SK-N-SH (cell line): Measurements from ENCODE around the gene CHST6. TPM values are rescaled to one million over a fixed set of nuclear protein-coding genes. Genes with fewer than 3 reads are reported as not detected.

Experiments
- CTCF ChIA-PET: fragments of 300-600, 350-600 bp; formaldehyde crosslinking; extraction: SDS; loops from one replicate; lab custom pipeline; 2021; lab: Yijun Ruan, JAX
- POLR2A ChIA-PET: fragments of 350-600 bp; sonication (Branson Sonifier 250); formaldehyde crosslinking; extraction: SDS; loops from one replicate; lab custom pipeline; 2020; ENCODE audit warnings: antibody characterized with exemption, inconsistent platforms; lab: Yijun Ruan, JAX
- DNase-seq: peaks from one replicate; pipeline ENCODE4 v3.0.0; 2012
- H2AFZ ChIP-seq: fragments of 200-600 bp; sonication (generic); 2 replicates; pipeline ENCODE4 v1.8.1; 2016; ENCODE audit warnings: antibody characterized with exemption, mild to moderate bottlenecking, low read depth
- H3F3A ChIP-seq: fragments of 200-600 bp; sonication (generic); replicated peaks from 2 replicates; pipeline ENCODE3; 2016; ENCODE audit warnings: antibody characterized with exemption, mild to moderate bottlenecking; ENCODE audit not compliant: insufficient read depth
- H3K27ac ChIP-seq, 2 experiments: fragments of 200-500 bp in 1 of 2; fragments of 200-600 bp in 1 of 2; sonication (Bioruptor generic) in 1 of 2; sonication (generic), shearing (Covaris generic) in 1 of 2; 2 replicates each; pipeline versions ENCODE4 v1.5.1 to v1.6.1; 2014 to 2016; ENCODE audit warnings: low read depth in 2 of 2, inconsistent platforms in 1 of 2, low read length in 1 of 2, mild to moderate bottlenecking in 1 of 2, mixed read lengths in 1 of 2
- H3K27me3 ChIP-seq: fragments of 200-600 bp; sonication (generic), shearing (Covaris generic); 2 replicates; pipeline ENCODE4 v1.6.1; 2016; ENCODE audit warnings: mixed run types; ENCODE audit not compliant: insufficient read depth
- H3K36me3 ChIP-seq, 2 experiments: fragments of 200-500 bp in 1 of 2; fragments of 200-600 bp in 1 of 2; sonication (Bioruptor generic) in 1 of 2; sonication (generic) in 1 of 2; replicated peaks in 1 of 2; 2 replicates each; pipeline versions ENCODE3 to v1.5.1; 2014 to 2016; ENCODE audit warnings: low read length in 1 of 2, mild to moderate bottlenecking in 1 of 2; ENCODE audit not compliant: insufficient read depth in 2 of 2, control insufficient read depth in 1 of 2
- H3K4me1 ChIP-seq, 2 experiments: fragments of 200-500 bp in 1 of 2; fragments of 200-600 bp in 1 of 2; sonication (Bioruptor generic) in 1 of 2; sonication (generic), shearing (Covaris generic) in 1 of 2; 2 replicates each; pipeline versions ENCODE4 v1.5.1 to v1.6.1; 2014 to 2016; ENCODE audit warnings: low read depth in 1 of 2, low read length in 1 of 2, mixed run types in 1 of 2; ENCODE audit not compliant: insufficient read depth in 2 of 2, control insufficient read depth in 1 of 2
- H3K4me2 ChIP-seq: fragments of 200-600 bp; sonication (generic), shearing (Covaris generic); 2 replicates; pipeline ENCODE4 v1.6.1; 2017; ENCODE audit warnings: mixed run types
- H3K4me3 ChIP-seq, 2 experiments: fragments of 200-500 bp in 1 of 2; fragments of 200-600 bp in 1 of 2; sonication (Bioruptor generic) in 1 of 2; sonication (generic), shearing (Covaris generic) in 1 of 2; 2 replicates each; pipeline versions ENCODE4 v1.5.1 to v1.8.1; 2014 to 2016; ENCODE audit warnings: low read depth in 2 of 2, inconsistent platforms in 1 of 2, low read length in 1 of 2, mild to moderate bottlenecking in 1 of 2, mixed read lengths in 1 of 2, moderate library complexity in 1 of 2
- H3K79me2 ChIP-seq: fragments of 200-600 bp; sonication (generic); 2 replicates; pipeline ENCODE4 v1.8.1; 2017; ENCODE audit warnings: mild to moderate bottlenecking; ENCODE audit not compliant: insufficient read depth
- H3K9ac ChIP-seq: fragments of 200-600 bp; sonication (generic); 2 replicates; pipeline ENCODE4 v1.6.1; 2017; ENCODE audit warnings: mixed run types
- H3K9me2 ChIP-seq: fragments of 200-600 bp; sonication (generic); 2 replicates; pipeline ENCODE4 v1.6.1; 2017; ENCODE audit warnings: mixed run types
- H3K9me3 ChIP-seq: fragments of 200-600 bp; sonication (generic); 2 replicates; pipeline ENCODE4 v1.6.1; 2017; ENCODE audit warnings: mixed run types, mild to moderate bottlenecking, moderate library complexity
- H4K20me1 ChIP-seq: fragments of 200-600 bp; sonication (generic); 2 replicates; pipeline ENCODE4 v1.6.1; 2017; ENCODE audit warnings: mild to moderate bottlenecking, mixed run types; ENCODE audit not compliant: insufficient read depth
- CHD2 ChIP-seq: fragments of 150-350 bp; IDR thresholded peaks from 2 replicates; pipeline ENCODE4 v1.6.1; 2018; ENCODE audit warnings: low read length; ENCODE audit not compliant: partially characterized antibody
- FOXM1 ChIP-seq: IDR thresholded peaks from 2 replicates; pipeline ENCODE4 v1.4.0; 2012; ENCODE audit warnings: low read depth, mild to moderate bottlenecking
- GABPA ChIP-seq: IDR thresholded peaks from 2 replicates; pipeline ENCODE4 v1.4.0; 2012; ENCODE audit warnings: low read depth, mild to moderate bottlenecking
- GATA2 ChIP-seq: sonication (generic); formaldehyde crosslinking; IDR thresholded peaks from 2 replicates; pipeline ENCODE4 v1.5.0; 2020; ENCODE audit warnings: mild to moderate bottlenecking, missing genetic modification reagents
- MXI1 ChIP-seq: IDR thresholded peaks from 2 replicates; pipeline ENCODE4 v1.6.1; 2012; ENCODE audit warnings: mild to moderate bottlenecking, low read depth, low read length, improper control_type of control experiment
- RCOR1 ChIP-seq: fragments of 150-350 bp; IDR thresholded peaks from 2 replicates; pipeline ENCODE4 v1.6.1; 2017; ENCODE audit warnings: antibody characterized with exemption, low read length
- TCF12 ChIP-seq: IDR thresholded peaks from 2 replicates; pipeline ENCODE4 v1.4.0; 2012
- TEAD4 ChIP-seq: IDR thresholded peaks from 2 replicates; pipeline ENCODE4 v1.4.0; 2012; ENCODE audit warnings: mild to moderate bottlenecking, borderline replicate concordance; ENCODE audit not compliant: insufficient read depth
- YY1 ChIP-seq: IDR thresholded peaks from 2 replicates; pipeline ENCODE4 v1.4.0; 2012; ENCODE audit warnings: low read depth, mild to moderate bottlenecking
- WGBS: methylation state at CpG from one replicate; pipeline ENCODE4 v1.1.6; 2017; ENCODE audit warnings: low lambda C conversion rate; 5-methylcytosine and 5-hydroxymethylcytosine counted together
- polyA plus RNA-seq, 3 experiments: library from polyadenylated mRNA; depleted of rRNA; stranded (reverse); fragments of >200 nt; gene quantifications; 2 replicates each; pipeline ENCODE4 v1.2.3, GENCODE V29; 2012
- TF ChIP-seq, protein P1 (sequence below): IDR thresholded peaks from 2 replicates; pipeline ENCODE4; 2012
- TF ChIP-seq, protein P2 (sequence below): IDR thresholded peaks from 2 replicates; pipeline ENCODE4 v1.4.0; 2012; ENCODE audit warnings: low read depth, borderline replicate concordance
- TF ChIP-seq, protein P3 (sequence below): fragments of 200-600 bp; sonication (generic); IDR thresholded peaks from 2 replicates; pipeline ENCODE4 v1.6.1; 2017; ENCODE audit warnings: antibody characterized with exemption, mild to moderate bottlenecking, moderate library complexity
- TF ChIP-seq, protein P4 (sequence below): IDR thresholded peaks from 2 replicates; pipeline ENCODE4 v1.4.0; 2012; ENCODE audit warnings: low read depth
- TF ChIP-seq, protein P5 (sequence below): fragments of 150-350 bp; IDR thresholded peaks from 2 replicates; pipeline ENCODE4 v1.6.1; 2016; ENCODE audit warnings: mild to moderate bottlenecking, low read depth, low read length
- TF ChIP-seq, protein P6 (sequence below): IDR thresholded peaks from 2 replicates; pipeline ENCODE4 v1.4.0; 2012; ENCODE audit warnings: low read depth, borderline replicate concordance

The CHST6 gene
- polyA plus RNA-seq, 1 of the 3 experiments (the other 2 are of a cell fraction) = 0.30 TPM

DNA sequence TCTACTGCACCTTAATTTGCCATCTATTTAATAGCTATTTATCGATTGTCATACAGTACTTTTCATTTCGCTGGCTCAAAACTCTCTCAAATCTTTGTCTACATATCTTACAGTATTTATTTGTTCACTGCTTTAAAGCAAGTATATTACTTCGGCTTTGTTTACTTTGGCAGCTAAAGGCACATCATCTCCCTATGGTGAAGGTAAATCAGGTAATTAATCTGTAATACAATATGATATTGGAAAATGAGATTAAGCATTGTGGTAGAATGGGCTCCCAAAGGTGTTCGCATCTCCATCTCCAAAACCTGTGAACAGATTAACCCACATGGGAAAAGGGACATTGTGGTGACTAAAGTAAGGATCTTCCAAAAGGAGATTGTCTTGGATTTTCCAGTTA lies 37.2 kb downstream of the CHST6 start:
- peaks cover 0 to 26% of the 10 kb centered on the region in 2 experiments; a peak in 3 of 4 replicates for H3K4me1 ChIP-seq
- 92% methylated on average over 4 of the region's 4 CpGs for WGBS
- H3K79me2 ChIP-seq = peaks cover 97% of the 10 kb centered on the region
- DNase-seq = no peak
- no peak overlapping the region for H3K4me2 ChIP-seq
- H3K27ac ChIP-seq = no peak overlapping the region; a peak in 1 of 4 replicates
- no peaks in the 10 kb centered on the region for H3K36me3 ChIP-seq
- H3F3A ChIP-seq = no peaks in the 10 kb centered on the region
- no peak overlapping the region for H3K9ac ChIP-seq
- no peaks in the 10 kb centered on the region for H3K9me2 ChIP-seq
- H2AFZ ChIP-seq = no peak overlapping the region
- no peaks in the 10 kb centered on the region for H3K27me3 ChIP-seq
- POLR2A ChIA-PET = interaction anchor here (1.8 kb wide), 1 partner anchor 24 kb away, joined by 5 read pairs; the partner anchor contains the start of gene CFDP1
- no peaks in the 10 kb centered on the region for H3K9me3 ChIP-seq
- CTCF ChIA-PET = interaction anchor here (1.0 to 2.0 kb wide), 4 partner anchors 24 to 306 kb away, joined by 3 to 7 read pairs (median 4); partner anchors contain the start of gene CFDP1
- TF ChIP-seq RCOR1 (no peak), MXI1 (no peak), TCF12 (no peak), GABPA (no peak), CHD2 (no peak)
- TF ChIP-seq, protein P1, sequence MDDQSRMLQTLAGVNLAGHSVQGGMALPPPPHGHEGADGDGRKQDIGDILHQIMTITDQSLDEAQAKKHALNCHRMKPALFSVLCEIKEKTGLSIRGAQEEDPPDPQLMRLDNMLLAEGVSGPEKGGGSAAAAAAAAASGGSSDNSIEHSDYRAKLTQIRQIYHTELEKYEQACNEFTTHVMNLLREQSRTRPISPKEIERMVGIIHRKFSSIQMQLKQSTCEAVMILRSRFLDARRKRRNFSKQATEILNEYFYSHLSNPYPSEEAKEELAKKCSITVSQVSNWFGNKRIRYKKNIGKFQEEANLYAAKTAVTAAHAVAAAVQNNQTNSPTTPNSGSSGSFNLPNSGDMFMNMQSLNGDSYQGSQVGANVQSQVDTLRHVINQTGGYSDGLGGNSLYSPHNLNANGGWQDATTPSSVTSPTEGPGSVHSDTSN = no peak
- TF ChIP-seq, protein P2, sequence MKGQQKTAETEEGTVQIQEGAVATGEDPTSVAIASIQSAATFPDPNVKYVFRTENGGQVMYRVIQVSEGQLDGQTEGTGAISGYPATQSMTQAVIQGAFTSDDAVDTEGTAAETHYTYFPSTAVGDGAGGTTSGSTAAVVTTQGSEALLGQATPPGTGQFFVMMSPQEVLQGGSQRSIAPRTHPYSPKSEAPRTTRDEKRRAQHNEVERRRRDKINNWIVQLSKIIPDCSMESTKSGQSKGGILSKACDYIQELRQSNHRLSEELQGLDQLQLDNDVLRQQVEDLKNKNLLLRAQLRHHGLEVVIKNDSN = no peak
- TF ChIP-seq, protein P3, sequence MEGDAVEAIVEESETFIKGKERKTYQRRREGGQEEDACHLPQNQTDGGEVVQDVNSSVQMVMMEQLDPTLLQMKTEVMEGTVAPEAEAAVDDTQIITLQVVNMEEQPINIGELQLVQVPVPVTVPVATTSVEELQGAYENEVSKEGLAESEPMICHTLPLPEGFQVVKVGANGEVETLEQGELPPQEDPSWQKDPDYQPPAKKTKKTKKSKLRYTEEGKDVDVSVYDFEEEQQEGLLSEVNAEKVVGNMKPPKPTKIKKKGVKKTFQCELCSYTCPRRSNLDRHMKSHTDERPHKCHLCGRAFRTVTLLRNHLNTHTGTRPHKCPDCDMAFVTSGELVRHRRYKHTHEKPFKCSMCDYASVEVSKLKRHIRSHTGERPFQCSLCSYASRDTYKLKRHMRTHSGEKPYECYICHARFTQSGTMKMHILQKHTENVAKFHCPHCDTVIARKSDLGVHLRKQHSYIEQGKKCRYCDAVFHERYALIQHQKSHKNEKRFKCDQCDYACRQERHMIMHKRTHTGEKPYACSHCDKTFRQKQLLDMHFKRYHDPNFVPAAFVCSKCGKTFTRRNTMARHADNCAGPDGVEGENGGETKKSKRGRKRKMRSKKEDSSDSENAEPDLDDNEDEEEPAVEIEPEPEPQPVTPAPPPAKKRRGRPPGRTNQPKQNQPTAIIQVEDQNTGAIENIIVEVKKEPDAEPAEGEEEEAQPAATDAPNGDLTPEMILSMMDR = no peak
- TF ChIP-seq, protein P4, sequence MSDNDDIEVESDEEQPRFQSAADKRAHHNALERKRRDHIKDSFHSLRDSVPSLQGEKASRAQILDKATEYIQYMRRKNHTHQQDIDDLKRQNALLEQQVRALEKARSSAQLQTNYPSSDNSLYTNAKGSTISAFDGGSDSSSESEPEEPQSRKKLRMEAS = no peak
- peaks cover 58% of the 10 kb centered on the region for H4K20me1 ChIP-seq
- no peak overlapping the region for H3K4me3 ChIP-seq

DNA sequence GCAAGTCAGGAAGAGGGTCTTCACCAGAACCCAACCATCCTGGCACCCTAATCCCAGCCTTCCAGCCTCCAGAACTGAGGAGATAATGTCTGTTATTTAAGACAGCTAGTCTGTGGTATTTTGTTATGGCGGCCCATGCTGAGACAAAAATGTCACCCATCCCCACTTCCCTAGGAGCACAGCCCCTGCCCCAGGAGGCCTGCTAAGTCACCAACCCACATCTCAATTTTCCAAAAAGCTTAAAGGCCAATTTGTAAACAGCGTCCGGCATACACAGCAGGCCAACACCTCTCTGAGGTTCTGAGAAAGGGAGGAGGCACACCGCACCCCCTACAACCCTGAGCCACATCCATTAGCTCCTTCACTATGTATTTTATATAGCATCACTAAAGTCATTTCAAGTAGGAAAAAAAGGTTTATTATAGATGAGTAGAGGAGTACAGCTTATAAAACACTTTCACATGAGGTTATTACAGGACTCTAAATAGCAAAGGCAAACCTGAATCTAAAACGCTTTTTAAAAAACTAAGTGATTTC lies 37.7 kb downstream of the CHST6 start:
- Histone ChIP-seq H3K4me2 (no peak overlapping the region), H3K27me3 (no peaks in the 10 kb centered on the region), H3K36me3 (no peaks in the 10 kb centered on the region), H3K4me1 (peaks cover 0 to 28% of the 10 kb centered on the region in 2 experiments; a peak in 3 of 4 replicates), H3K9me3 (no peaks in the 10 kb centered on the region), H3K9me2 (no peaks in the 10 kb centered on the region), H4K20me1 (peaks cover 62% of the 10 kb centered on the region), H3F3A (no peaks in the 10 kb centered on the region), H3K4me3 (no peak overlapping the region), H3K27ac (peak overlapping the region in 1 of 2 experiments; percentile 62; a peak in 2 of 4 replicates), H3K79me2 (peaks cover 97% of the 10 kb centered on the region), H3K9ac (no peak overlapping the region), H2AFZ (no peak overlapping the region)
- WGBS = 100% methylated on average over 5 of the region's 5 CpGs
- DNase-seq = no peak
- CTCF ChIA-PET = interaction anchor here (1.0 to 2.6 kb wide), 5 partner anchors 8 to 306 kb away, joined by 3 to 8 read pairs (median 6); partner anchors contain the start of gene CFDP1
- POLR2A ChIA-PET = interaction anchor here (1.8 kb wide), 1 partner anchor 24 kb away, joined by 5 read pairs; the partner anchor contains the start of gene CFDP1
- TF ChIP-seq, protein P1 = no peak
- TF ChIP-seq GATA2 = no peak
- TF ChIP-seq FOXM1 = no peak
- TF ChIP-seq YY1 = no peak
- no peak for TF ChIP-seq TEAD4
- TF ChIP-seq, protein P5, sequence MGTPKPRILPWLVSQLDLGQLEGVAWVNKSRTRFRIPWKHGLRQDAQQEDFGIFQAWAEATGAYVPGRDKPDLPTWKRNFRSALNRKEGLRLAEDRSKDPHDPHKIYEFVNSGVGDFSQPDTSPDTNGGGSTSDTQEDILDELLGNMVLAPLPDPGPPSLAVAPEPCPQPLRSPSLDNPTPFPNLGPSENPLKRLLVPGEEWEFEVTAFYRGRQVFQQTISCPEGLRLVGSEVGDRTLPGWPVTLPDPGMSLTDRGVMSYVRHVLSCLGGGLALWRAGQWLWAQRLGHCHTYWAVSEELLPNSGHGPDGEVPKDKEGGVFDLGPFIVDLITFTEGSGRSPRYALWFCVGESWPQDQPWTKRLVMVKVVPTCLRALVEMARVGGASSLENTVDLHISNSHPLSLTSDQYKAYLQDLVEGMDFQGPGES = no peak
- TF ChIP-seq, protein P6, sequence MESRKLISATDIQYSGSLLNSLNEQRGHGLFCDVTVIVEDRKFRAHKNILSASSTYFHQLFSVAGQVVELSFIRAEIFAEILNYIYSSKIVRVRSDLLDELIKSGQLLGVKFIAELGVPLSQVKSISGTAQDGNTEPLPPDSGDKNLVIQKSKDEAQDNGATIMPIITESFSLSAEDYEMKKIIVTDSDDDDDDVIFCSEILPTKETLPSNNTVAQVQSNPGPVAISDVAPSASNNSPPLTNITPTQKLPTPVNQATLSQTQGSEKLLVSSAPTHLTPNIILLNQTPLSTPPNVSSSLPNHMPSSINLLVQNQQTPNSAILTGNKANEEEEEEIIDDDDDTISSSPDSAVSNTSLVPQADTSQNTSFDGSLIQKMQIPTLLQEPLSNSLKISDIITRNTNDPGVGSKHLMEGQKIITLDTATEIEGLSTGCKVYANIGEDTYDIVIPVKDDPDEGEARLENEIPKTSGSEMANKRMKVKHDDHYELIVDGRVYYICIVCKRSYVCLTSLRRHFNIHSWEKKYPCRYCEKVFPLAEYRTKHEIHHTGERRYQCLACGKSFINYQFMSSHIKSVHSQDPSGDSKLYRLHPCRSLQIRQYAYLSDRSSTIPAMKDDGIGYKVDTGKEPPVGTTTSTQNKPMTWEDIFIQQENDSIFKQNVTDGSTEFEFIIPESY = no peak
- TF ChIP-seq, protein P4 = no peak
